Stimulated activated CD8-positive, alpha-beta memory T cell treated with anti-CD3 and anti-CD28 coated beads, Interleukin-12 subunit alpha, Interleukin-12 subunit beta, amount 100 ng/mL, for 24 hours (primary cell): Measurements from ENCODE around the gene TULP1.
A peak's percentile ranks its signal among the peaks of the same experiment; 100 is the strongest.

Experiments
- DNase-seq: peaks from one replicate; pipeline ENCODE4 v3.0.0-alpha.2; 2020; ENCODE audit errors: extremely low read depth

Gene TULP1

GRCh38 chr6:35483893-35484645 lies 28.6 kb downstream of the TULP1 start:
- no peak for DNase-seq

- no peak for DNase-seq
Observed at GRCh38 chr6:35483490-35483889, 29.2 kb downstream of the TULP1 start.

- DNase-seq: no peak
Observed at GRCh38 chr6:35483062-35483461, 29.6 kb downstream of the TULP1 start.

GRCh38 chr6:35481226-35481625 lies 31.5 kb downstream of the TULP1 start:
- no peak for DNase-seq

GRCh38 chr6:35480176-35480575 lies 32.5 kb downstream of the TULP1 start:
- DNase-seq: no peak

- no peak for DNase-seq
Observed at GRCh38 chr6:35478259-35478658, 34.4 kb downstream of the TULP1 start.

- DNase-seq: no peak
Observed at GRCh38 chr6:35477551-35478179, 35.0 kb downstream of the TULP1 start.

GRCh38 chr6:35477028-35477427 lies 35.7 kb downstream of the TULP1 start:
- DNase-seq: no peak

- DNase-seq: no peak
Observed at GRCh38 chr6:35476004-35476403, 36.7 kb downstream of the TULP1 start.

GRCh38 chr6:35475573-35475972 lies 37.1 kb downstream of the TULP1 start:
- DNase-seq: no peak

- no peak for DNase-seq
Observed at GRCh38 chr6:35474942-35475570, 37.6 kb downstream of the TULP1 start.

GRCh38 chr6:35474131-35474941 lies 38.4 kb downstream of the TULP1 start:
- DNase-seq: no peak

- no peak for DNase-seq
Observed at GRCh38 chr6:35473850-35474130, 38.9 kb downstream of the TULP1 start.

GRCh38 chr6:35473075-35473849 lies 39.4 kb downstream of the TULP1 start:
- no peak for DNase-seq

GRCh38 chr6:35471836-35472345 lies 40.8 kb downstream of the TULP1 start:
- DNase-seq: no peak

- DNase-seq: no peak
Observed at GRCh38 chr6:35470663-35471120, 42.0 kb downstream of the TULP1 start.

- no peak for DNase-seq
Observed at GRCh38 chr6:35469751-35470662, 42.7 kb downstream of the TULP1 start.

- DNase-seq: no peak
Observed at GRCh38 chr6:35468980-35469750, 43.5 kb downstream of the TULP1 start.

GRCh38 chr6:35468181-35468979 lies 44.3 kb downstream of the TULP1 start, which contains the start of gene RPL10A:
TSS of gene RPL10A (plus strand) at chr6:35468401. CDS start at chr6:35468435, 34 bp downstream.
- DNase-seq: peak; percentile 85
